GM23338 (cell line): ENCODE results near the gene OMG.

ENCODE experiments used
- CTCF ChIP-seq, 2 experiments: fragments of 200-600 bp in 1 of 2; sonication (generic) in 1 of 2; conservative IDR thresholded peaks; 2 replicates each; pipeline versions ENCODE4 v1.5.1 to v1.6.1; 2016 to 2017; ENCODE audit warnings: antibody characterized with exemption in 2 of 2, low read depth in 2 of 2, mild to moderate bottlenecking in 2 of 2, moderate library complexity in 1 of 2
- POLR2AphosphoS5 ChIP-seq: IDR thresholded peaks from 2 replicates; pipeline ENCODE4 v1.6.1; 2016; ENCODE audit warnings: antibody characterized with exemption, low read depth
- REST ChIP-seq: IDR thresholded peaks from one replicate; pipeline ENCODE4 v1.6.1; 2018; ENCODE audit warnings: antibody characterized with exemption; ENCODE audit not compliant: unreplicated experiment

GRCh38 chr17:31320241-31320640 is 23.2 kb upstream of the OMG start:
- TF ChIP-seq CTCF (conservative IDR thresholded peaks at IDR 0.05; ENCODE audit: low read depth in 2 of 2) (no peak), POLR2AphosphoS5 (no peak), REST (no peak)
